Tibial artery (tissue), 4 donors: ENCODE measurements around the gene TGIF2.
"Not testable (repeated sequence)": the region's sequence is repeated elsewhere in the genome, so short reads cannot be mapped to it uniquely, and the experiment has no call there.

Source experiments
- DNase-seq, 2 donors: peaks; one replicate each; pipeline ENCODE4 v3.0.0-alpha.2; 2019
- H3K27ac ChIP-seq, 2 donors: fragments of 200-600 bp; sonication (generic) in 1 of 2; 1 replicate in 1 of 2; 2 replicates in 1 of 2; pipeline ENCODE4 v1.5.1; 2018 to 2019; ENCODE audit warnings: mild to moderate bottlenecking in 1 of 2
- H3K27me3 ChIP-seq, 2 donors: fragments of 200-600 bp; sonication (generic) in 1 of 2; one replicate each; pipeline versions ENCODE4 v1.5.1 to v1.6.0; 2016 to 2019
- H3K36me3 ChIP-seq, 3 donors: fragments of 200-600 bp; sonication (generic) in 2 of 3; one replicate each; pipeline ENCODE4 v1.5.1; 2016 to 2019; ENCODE audit warnings: mild to moderate bottlenecking in 2 of 3
- H3K4me1 ChIP-seq, 4 donors: fragments of 200-600 bp; sonication (generic) in 2 of 4; 1 replicate in 3 of 4; 2 replicates in 1 of 4; pipeline ENCODE4 v1.5.1; 2016 to 2019
- H3K4me3 ChIP-seq, 2 donors: fragments of 200-600 bp; sonication (generic) in 1 of 2; 1 replicate in 1 of 2; 2 replicates in 1 of 2; pipeline ENCODE4 v1.5.1; 2018 to 2019; ENCODE audit warnings: mild to moderate bottlenecking in 2 of 2
- H3K9me3 ChIP-seq, 3 donors: fragments of 200-600 bp; sonication (generic) in 1 of 3; one replicate each; pipeline ENCODE4 v1.5.1; 2016 to 2019
- CTCF ChIP-seq, 2 experiments: fragments of 200-600 bp in 1 of 2; fragments of 450-650 bp in 1 of 2; IDR thresholded peaks; one replicate each; pipeline ENCODE4 v1.5.1; 2017 to 2019; ENCODE audit warnings: antibody characterized with exemption in 2 of 2, mild to moderate bottlenecking in 1 of 2, moderate library complexity in 1 of 2
- intact Hi-C: fragments of 100-400 bp; cut with DNase I; formaldehyde crosslinking; loops from one replicate; pipeline ENCODE4 v1.15.0; 2023; ENCODE audit warnings: low total_unique reads

The TGIF2 gene

GRCh38 chr20:36555248-36555647 is 18.1 kb upstream of the TGIF2 start:
- Histone ChIP-seq H3K27ac (no peak overlapping the region), H3K9me3 (no peaks in the 10 kb centered on the region), H3K4me3 (no peak overlapping the region), H3K27me3 (no peaks in the 10 kb centered on the region), H3K36me3 (no peaks in the 10 kb centered on the region), H3K4me1 (peaks cover 0 to 15% (median 6%) of the 10 kb centered on the region in 4 donors)
- TF ChIP-seq CTCF (IDR thresholded peaks at IDR 0.05) = no peak
- DNase-seq = no peak
- intact Hi-C loops = loop anchor here (10.0 kb wide), 1 partner anchor 50 kb away; the partner anchor contains the start of gene RAB5IF

- intact Hi-C loops = no loop called here
- Histone ChIP-seq H3K36me3 (no peaks in the 10 kb centered on the region), H3K27ac (no peak overlapping the region), H3K4me1 (no peaks in the 10 kb centered on the region), H3K4me3 (no peak overlapping the region), H3K9me3 (peaks cover 0 to 7% (median 0%) of the 10 kb centered on the region in 3 donors), H3K27me3 (no peaks in the 10 kb centered on the region)
- DNase-seq = no peak
- TF ChIP-seq CTCF (IDR thresholded peaks at IDR 0.05) = no peak
Measured at GRCh38 chr20:36562724-36563123, 10.7 kb upstream of the TGIF2 start.

GRCh38 chr20:36563374-36563773 is 10.0 kb upstream of the TGIF2 start:
- Histone ChIP-seq H3K27ac (no peak overlapping the region), H3K27me3 (no peaks in the 10 kb centered on the region), H3K4me1 (no peaks in the 10 kb centered on the region), H3K36me3 (no peaks in the 10 kb centered on the region), H3K4me3 (no peak overlapping the region), H3K9me3 (peaks cover 0 to 7% (median 0%) of the 10 kb centered on the region in 3 donors)
- no peak for TF ChIP-seq CTCF (IDR thresholded peaks at IDR 0.05)
- DNase-seq = no peak
- intact Hi-C loops = no loop called here

GRCh38 chr20:36564078-36564725 is 9.2 kb upstream of the TGIF2 start:
- H3K27ac ChIP-seq, DNase-seq, H3K36me3 ChIP-seq, H3K9me3 ChIP-seq, H3K4me3 ChIP-seq, intact Hi-C loops, H3K4me1 ChIP-seq, H3K27me3 ChIP-seq: not testable (repeated sequence)

GRCh38 chr20:36564726-36565121 is 8.7 kb upstream of the TGIF2 start:
- H3K9me3 ChIP-seq, H3K36me3 ChIP-seq, H3K27ac ChIP-seq, H3K27me3 ChIP-seq, DNase-seq, H3K4me3 ChIP-seq, intact Hi-C loops, H3K4me1 ChIP-seq: not testable (repeated sequence)

GRCh38 chr20:36565520-36565919 is 7.9 kb upstream of the TGIF2 start:
- intact Hi-C loops = no loop called here
- TF ChIP-seq CTCF (IDR thresholded peaks at IDR 0.05) = no peak
- no peak overlapping the region for H3K4me3 ChIP-seq
- peaks cover 0 to 7% (median 0%) of the 10 kb centered on the region in 3 donors for H3K9me3 ChIP-seq
- no peaks in the 10 kb centered on the region for H3K36me3 ChIP-seq
- H3K4me1 ChIP-seq = no peaks in the 10 kb centered on the region
- H3K27ac ChIP-seq = no peak overlapping the region
- no peaks in the 10 kb centered on the region for H3K27me3 ChIP-seq
- no peak for DNase-seq
